DOHH2 (cell line): ENCODE measurements around the gene CACNA1E.

Experiments used
- H3F3A ChIP-seq: fragments of 200-600 bp; sonication (generic), shearing (Covaris generic); 2 replicates; pipeline ENCODE4 v1.6.0; 2016; ENCODE audit warnings: antibody characterized with exemption, mild to moderate bottlenecking; ENCODE audit not compliant: control insufficient read depth, insufficient read depth
- H3K27ac ChIP-seq: fragments of 200-600 bp; sonication (generic); 2 replicates; pipeline ENCODE4 v1.5.1; 2014; ENCODE audit warnings: low read depth, mild to moderate bottlenecking, low read length, moderate library complexity
- H3K27me3 ChIP-seq: fragments of 200-600 bp; sonication (generic); 2 replicates; pipeline ENCODE4 v1.6.1; 2014; ENCODE audit warnings: mild to moderate bottlenecking, low read length, mixed read lengths; ENCODE audit not compliant: control insufficient read depth
- H3K36me3 ChIP-seq: fragments of 200-600 bp; sonication (generic); 2 replicates; pipeline ENCODE4 v1.6.1; 2014; ENCODE audit warnings: mild to moderate bottlenecking, low read length, moderate library complexity, mixed read lengths; ENCODE audit not compliant: control insufficient read depth
- H3K4me1 ChIP-seq: fragments of 200-600 bp; sonication (generic); 2 replicates; pipeline ENCODE4 v1.6.1; 2014; ENCODE audit warnings: mild to moderate bottlenecking, low read length, mixed read lengths; ENCODE audit not compliant: control insufficient read depth
- H3K4me2 ChIP-seq: fragments of 200-600 bp; sonication (generic); 2 replicates; pipeline ENCODE4 v1.6.0; 2014; ENCODE audit warnings: mild to moderate bottlenecking, low read length, moderate library complexity
- H3K4me3 ChIP-seq: fragments of 200-600 bp; sonication (generic); 2 replicates; pipeline ENCODE4 v1.5.1; 2014; ENCODE audit warnings: mild to moderate bottlenecking, low read length, mixed read lengths
- H3K79me2 ChIP-seq: fragments of 200-600 bp; sonication (generic); 2 replicates; pipeline ENCODE4 v1.6.1; 2014; ENCODE audit warnings: mild to moderate bottlenecking, low read length, mixed read lengths; ENCODE audit not compliant: control insufficient read depth
- H3K9me2 ChIP-seq: fragments of 200-600 bp; sonication (generic); replicated peaks from 2 replicates; pipeline ENCODE4 v1.6.1; 2014; ENCODE audit warnings: mild to moderate bottlenecking, low read length, mixed read lengths; ENCODE audit not compliant: control insufficient read depth
- H3K9me3 ChIP-seq: fragments of 200-600 bp; sonication (generic); 2 replicates; pipeline ENCODE4 v1.6.1; 2014; ENCODE audit warnings: antibody characterized with exemption, low read length, mixed read lengths; ENCODE audit not compliant: control insufficient read depth, insufficient read depth
- H4K20me1 ChIP-seq: fragments of 200-600 bp; sonication (generic); 2 replicates; pipeline ENCODE4 v1.6.0; 2014; ENCODE audit warnings: low read depth, mild to moderate bottlenecking, antibody characterized with exemption, low read length, moderate library complexity; ENCODE audit not compliant: control insufficient read depth, insufficient read depth
- EZH2phosphoT487 ChIP-seq: fragments of 200-600 bp; sonication (generic); IDR thresholded peaks from 2 replicates; pipeline ENCODE4 v1.6.1; 2017; ENCODE audit warnings: borderline replicate concordance, mild to moderate bottlenecking, antibody characterized with exemption, low read length, moderate library complexity, mixed read lengths
- TF ChIP-seq, protein P1 (sequence below): fragments of 200-600 bp; sonication (generic); IDR thresholded peaks from one replicate; pipeline ENCODE4 v1.5.1; 2014; ENCODE audit warnings: antibody characterized with exemption, mild to moderate bottlenecking, low read depth, low read length; ENCODE audit not compliant: poor library complexity, severe bottlenecking

CACNA1E gene

DNA sequence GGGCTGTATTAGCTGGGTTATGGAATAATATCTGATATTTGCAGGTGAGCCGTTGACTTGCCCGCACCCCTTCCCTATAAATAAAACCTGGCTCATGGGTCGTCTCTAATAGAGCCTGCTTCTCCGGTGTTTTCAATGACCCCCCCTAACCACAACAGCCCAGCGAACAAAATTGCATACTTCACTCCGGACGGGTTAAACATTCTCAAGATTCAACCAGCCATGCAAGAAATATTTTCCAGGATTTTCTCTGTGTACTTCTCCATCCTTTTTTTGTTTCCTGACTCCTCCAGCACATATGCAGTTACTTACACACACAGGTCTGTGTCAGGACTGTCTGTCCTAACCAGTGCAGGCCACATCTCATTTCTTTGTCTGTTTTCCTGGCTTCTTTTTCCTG lies 310.5 kb downstream of the CACNA1E start:
- Histone ChIP-seq H3K79me2 (no peaks in the 10 kb centered on the region), H3K9me3 (no peaks in the 10 kb centered on the region), H4K20me1 (no peaks in the 10 kb centered on the region), H3K4me2 (no peak overlapping the region), H3F3A (no peaks in the 10 kb centered on the region), H3K27me3 (no peaks in the 10 kb centered on the region), H3K27ac (no peak overlapping the region), H3K4me1 (no peaks in the 10 kb centered on the region), H3K4me3 (no peak overlapping the region), H3K9me2 (no peaks in the 10 kb centered on the region), H3K36me3 (no peaks in the 10 kb centered on the region)
- no peak for TF ChIP-seq EZH2phosphoT487
- TF ChIP-seq, protein P1, sequence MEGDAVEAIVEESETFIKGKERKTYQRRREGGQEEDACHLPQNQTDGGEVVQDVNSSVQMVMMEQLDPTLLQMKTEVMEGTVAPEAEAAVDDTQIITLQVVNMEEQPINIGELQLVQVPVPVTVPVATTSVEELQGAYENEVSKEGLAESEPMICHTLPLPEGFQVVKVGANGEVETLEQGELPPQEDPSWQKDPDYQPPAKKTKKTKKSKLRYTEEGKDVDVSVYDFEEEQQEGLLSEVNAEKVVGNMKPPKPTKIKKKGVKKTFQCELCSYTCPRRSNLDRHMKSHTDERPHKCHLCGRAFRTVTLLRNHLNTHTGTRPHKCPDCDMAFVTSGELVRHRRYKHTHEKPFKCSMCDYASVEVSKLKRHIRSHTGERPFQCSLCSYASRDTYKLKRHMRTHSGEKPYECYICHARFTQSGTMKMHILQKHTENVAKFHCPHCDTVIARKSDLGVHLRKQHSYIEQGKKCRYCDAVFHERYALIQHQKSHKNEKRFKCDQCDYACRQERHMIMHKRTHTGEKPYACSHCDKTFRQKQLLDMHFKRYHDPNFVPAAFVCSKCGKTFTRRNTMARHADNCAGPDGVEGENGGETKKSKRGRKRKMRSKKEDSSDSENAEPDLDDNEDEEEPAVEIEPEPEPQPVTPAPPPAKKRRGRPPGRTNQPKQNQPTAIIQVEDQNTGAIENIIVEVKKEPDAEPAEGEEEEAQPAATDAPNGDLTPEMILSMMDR: no peak

DNA sequence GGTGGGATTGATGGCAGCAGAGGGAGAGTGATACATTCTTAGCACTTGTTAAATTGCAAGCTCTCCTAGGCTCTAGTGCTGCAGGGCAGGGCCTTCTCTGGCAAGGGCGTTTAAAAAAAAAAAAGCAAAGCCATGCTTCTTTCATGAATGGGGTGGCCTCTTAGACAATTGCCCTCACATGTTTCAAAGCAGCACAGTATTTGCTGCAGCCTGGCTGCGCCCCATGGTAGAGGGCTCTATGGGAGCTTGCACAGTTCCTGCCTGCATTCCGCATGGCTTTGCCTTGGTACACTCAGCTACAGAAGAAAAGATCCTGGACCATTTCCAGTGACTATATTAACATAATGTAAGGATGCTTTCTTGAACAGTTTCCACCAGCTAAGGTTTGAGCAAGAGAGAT lies 311.0 kb downstream of the CACNA1E start:
- H3K27me3 ChIP-seq: no peaks in the 10 kb centered on the region
- H3K27ac ChIP-seq: no peak overlapping the region

DNA sequence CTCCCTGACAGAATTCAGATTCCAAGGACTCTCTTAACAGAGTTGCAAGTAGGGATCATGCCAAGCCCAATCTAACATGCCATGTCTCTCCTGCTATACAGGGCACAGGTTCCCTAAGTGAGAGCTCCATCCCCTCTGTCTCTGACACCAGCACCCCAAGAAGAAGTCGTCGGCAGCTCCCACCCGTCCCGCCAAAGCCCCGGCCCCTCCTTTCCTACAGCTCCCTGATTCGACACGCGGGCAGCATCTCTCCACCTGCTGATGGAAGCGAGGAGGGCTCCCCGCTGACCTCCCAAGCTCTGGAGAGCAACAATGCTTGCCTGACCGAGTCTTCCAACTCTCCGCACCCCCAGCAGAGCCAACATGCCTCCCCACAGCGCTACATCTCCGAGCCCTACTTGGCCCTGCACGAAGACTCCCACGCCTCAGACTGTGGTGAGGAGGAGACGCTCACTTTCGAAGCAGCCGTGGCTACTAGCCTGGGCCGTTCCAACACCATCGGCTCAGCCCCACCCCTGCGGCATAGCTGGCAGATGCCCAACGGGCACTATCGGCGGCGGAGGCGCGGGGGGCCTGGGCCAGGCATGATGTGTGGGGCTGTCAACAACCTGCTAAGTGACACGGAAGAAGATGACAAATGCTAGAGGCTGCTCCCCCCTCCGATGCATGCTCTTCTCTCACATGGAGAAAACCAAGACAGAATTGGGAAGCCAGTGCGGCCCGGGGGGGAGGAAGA lies 315.0 kb downstream of the CACNA1E start:
- Histone ChIP-seq H3K36me3 (no peaks in the 10 kb centered on the region), H3K4me2 (no peak overlapping the region), H3K27ac (no peak overlapping the region), H3K9me2 (no peaks in the 10 kb centered on the region), H4K20me1 (no peaks in the 10 kb centered on the region), H3K4me1 (no peaks in the 10 kb centered on the region), H3K9me3 (no peaks in the 10 kb centered on the region), H3K4me3 (no peak overlapping the region), H3K27me3 (no peaks in the 10 kb centered on the region), H3F3A (no peaks in the 10 kb centered on the region), H3K79me2 (no peaks in the 10 kb centered on the region)
- TF ChIP-seq EZH2phosphoT487: no peak
- TF ChIP-seq, protein P1: no peak

More for the DNA sequence above, 311.0 kb downstream of the CACNA1E start:
- Histone ChIP-seq H3K79me2 (no peaks in the 10 kb centered on the region), H3K4me3 (no peak overlapping the region), H3K9me3 (no peaks in the 10 kb centered on the region), H3K4me1 (no peaks in the 10 kb centered on the region), H4K20me1 (no peaks in the 10 kb centered on the region), H3K36me3 (no peaks in the 10 kb centered on the region), H3F3A (no peaks in the 10 kb centered on the region), H3K9me2 (no peaks in the 10 kb centered on the region), H3K4me2 (no peak overlapping the region)
- TF ChIP-seq EZH2phosphoT487: no peak
- TF ChIP-seq, protein P1: no peak
